Measurements from ENCODE around the gene VAV1.

DNA sequence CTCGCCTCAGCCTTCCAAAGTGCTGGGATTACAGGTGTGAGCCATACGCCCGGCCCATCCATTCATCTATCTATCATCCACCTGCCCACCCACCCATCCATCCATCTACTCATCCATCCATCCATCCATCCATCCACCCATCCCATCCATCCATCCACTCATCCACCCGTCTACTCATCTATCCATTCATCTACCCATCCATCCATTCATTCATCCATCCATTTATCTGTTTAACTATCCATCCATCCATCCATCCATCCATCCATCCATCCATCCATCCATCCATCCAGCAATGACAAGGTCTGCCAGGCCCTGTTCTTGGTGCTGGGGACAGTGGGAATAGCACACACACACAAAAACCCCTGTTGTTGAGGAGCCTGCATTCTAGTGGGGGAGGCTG, 4.5 kb downstream of the VAV1 start:
- TF ChIP-seq, protein P1, sequence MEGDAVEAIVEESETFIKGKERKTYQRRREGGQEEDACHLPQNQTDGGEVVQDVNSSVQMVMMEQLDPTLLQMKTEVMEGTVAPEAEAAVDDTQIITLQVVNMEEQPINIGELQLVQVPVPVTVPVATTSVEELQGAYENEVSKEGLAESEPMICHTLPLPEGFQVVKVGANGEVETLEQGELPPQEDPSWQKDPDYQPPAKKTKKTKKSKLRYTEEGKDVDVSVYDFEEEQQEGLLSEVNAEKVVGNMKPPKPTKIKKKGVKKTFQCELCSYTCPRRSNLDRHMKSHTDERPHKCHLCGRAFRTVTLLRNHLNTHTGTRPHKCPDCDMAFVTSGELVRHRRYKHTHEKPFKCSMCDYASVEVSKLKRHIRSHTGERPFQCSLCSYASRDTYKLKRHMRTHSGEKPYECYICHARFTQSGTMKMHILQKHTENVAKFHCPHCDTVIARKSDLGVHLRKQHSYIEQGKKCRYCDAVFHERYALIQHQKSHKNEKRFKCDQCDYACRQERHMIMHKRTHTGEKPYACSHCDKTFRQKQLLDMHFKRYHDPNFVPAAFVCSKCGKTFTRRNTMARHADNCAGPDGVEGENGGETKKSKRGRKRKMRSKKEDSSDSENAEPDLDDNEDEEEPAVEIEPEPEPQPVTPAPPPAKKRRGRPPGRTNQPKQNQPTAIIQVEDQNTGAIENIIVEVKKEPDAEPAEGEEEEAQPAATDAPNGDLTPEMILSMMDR (IDR thresholded peaks at IDR 0.05; ENCODE audit: extremely low read depth in 1 of 2, insufficient read depth in 1 of 2, low read depth in 1 of 2, low read length in 2 of 2), result no peak
- no peak for TF ChIP-seq POLR2A (IDR thresholded peaks at IDR 0.05; ENCODE audit: low read depth, low read length)
- no peak for TF ChIP-seq EZH2 (IDR thresholded peaks at IDR 0.05; ENCODE audit: borderline replicate concordance, low read depth, low read length, severe bottlenecking)
- TF ChIP-seq, protein P2, sequence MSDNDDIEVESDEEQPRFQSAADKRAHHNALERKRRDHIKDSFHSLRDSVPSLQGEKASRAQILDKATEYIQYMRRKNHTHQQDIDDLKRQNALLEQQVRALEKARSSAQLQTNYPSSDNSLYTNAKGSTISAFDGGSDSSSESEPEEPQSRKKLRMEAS (IDR thresholded peaks at IDR 0.05; ENCODE audit: insufficient read depth, insufficient read length), result no peak
- TF ChIP-seq MYC (IDR thresholded peaks at IDR 0.05; ENCODE audit: low read depth, low read length), result no peak
- no peak for TF ChIP-seq POLR2AphosphoS5 (IDR thresholded peaks at IDR 0.05; ENCODE audit: insufficient read depth, low read depth, low read length)
- no peak for TF ChIP-seq GATA2 (IDR thresholded peaks at IDR 0.05; ENCODE audit: insufficient read depth, insufficient read length, low read depth, low read length)
